T-helper 2 cell (primary cell): Measurements from ENCODE around the gene UBXN11.
A peak's percentile ranks its signal among the peaks of the same experiment; 100 is the strongest.

Experiments used
- DNase-seq, 5 experiments: peaks; one replicate each; pipeline versions ENCODE4 v3.0.0 to v3.0.0-alpha.2; 2012 to 2022

UBXN11 gene

DNA sequence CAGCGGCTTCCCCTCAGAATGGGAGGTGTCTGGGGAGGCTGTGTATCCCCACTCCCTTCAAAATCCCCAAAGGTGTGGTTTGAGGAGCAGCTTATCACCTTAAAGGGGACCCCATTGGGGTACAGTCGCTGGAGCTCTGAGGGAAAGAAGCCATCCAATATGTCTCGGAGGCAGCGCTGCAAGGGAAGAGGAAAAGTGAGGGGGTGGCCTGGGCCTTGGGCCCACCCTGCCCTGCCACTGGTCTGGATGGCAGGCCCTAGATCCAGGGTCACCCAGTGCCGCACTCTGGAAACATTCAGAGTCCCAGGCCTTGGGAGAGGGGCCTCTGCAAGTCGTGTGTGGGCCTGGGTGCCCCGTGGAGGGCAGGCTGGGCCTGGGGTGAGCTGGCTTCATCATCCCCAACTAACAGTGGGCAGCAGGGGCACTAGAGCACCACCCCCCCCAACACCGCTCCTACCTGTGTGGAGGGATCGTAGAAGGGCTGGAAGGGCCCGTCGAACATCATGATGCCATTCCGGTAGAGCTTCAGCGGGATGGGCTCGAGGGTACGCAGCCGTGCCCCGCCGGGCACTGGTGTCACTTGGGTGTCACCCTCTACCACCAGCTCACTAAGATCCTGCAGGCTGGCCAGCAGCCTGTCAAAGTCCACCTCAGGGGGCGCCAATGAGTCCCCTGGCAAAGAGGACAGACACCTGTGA, 20.9 kb downstream of the UBXN11 start:
- peak in 1 of 5 experiments; percentile 59 for DNase-seq

DNA sequence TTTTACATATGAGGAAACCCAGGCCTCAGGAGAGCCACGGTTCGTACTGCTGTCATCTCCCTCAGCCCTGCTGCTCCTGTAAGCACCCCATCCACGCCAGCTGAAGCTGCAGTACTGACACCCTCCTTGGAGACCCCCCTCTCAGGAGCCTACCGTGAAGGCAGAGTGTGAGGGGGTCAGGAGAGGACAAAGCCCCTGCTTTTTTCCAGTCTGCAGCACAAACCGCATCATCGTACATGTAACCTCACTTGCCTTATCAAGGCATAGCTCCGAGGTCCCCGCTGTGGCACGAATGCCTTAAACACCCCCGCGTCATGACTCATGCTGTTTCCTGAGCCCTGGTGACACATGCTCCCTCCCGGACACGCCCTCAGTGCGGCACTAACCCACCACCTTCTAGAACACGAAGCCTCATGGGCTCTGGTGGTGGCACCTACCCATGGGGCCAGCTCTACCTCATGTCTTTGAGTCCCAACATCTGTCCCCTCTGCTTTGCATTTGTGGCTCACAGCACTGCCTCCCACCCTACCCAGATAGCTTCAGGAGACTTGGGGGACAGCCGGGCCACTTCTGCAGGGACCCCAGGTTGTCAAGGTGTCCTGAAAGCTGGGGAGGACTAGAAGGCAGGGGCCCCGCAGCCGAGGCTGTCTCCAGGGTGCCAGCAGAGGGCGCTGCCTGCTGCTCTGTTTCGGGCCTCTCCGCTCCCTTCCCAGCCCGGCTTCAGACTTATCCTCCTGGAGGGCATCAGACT, 21.7 kb downstream of the UBXN11 start:
- DNase-seq, result peak; percentile 64 to 99 (median 91)

DNA sequence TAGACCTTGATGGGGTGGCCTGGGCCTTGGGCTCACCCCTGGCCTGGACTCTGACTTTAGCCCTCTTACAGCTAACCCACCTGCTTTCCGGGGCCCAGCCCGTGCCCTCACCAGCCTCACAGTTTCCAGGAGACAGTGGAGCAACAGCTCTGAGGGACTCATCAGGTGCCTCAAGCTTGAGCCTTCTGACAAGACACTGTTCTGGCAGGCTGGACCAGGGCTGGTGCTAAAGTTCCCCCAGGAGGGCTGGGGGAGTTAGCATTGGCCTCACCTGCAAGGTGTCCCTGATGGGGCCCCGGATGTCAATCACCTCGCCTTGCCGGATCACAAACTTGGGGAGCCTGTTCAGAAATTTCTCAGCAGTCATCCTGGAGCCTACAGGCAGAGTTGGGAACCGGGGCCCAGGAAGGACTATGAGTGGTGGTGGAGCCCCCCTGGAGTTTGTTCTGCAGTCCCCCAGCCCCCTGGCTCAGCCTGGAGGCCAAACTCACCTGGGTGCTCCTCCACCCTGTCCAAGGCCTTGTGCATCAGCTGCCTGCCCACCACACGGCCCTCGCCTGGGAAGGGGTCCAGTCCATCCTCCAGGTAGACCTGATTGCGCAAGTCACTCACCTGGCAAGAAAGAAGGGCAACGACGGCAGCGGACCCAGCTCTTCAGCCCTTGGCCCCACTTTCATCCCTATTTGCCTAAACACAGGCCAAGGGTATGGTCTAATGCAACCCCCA, 22.4 kb downstream of the UBXN11 start:
- DNase-seq, result no peak

DNA sequence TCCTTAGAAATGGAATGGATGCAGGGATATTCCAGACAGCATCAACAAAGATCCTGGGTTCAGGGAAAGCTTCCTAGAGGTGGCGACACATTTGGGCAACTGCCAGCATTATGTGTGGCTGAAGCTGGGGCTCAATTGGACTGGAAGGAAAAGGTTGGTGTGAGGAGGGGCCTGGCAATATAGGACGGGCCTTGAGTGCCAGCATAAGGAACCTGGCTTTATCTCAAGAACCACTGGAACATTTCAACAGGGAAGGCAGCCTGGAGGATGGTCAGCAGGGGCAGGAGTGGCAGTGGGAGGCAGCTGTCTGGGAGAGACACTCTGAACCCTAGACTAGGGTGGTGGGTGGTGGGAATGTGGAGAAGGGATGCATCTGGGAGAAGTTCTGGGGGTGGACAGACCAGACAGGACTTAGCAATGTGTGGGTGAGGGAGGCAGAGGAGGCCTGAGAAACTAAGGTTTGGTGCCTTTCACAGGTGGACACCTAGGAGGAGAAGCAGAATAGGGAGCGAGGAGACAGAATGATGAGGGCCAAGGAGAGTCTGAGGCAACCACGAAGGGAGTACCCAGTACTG, 23.1 kb downstream of the UBXN11 start:
- no peak for DNase-seq

DNA sequence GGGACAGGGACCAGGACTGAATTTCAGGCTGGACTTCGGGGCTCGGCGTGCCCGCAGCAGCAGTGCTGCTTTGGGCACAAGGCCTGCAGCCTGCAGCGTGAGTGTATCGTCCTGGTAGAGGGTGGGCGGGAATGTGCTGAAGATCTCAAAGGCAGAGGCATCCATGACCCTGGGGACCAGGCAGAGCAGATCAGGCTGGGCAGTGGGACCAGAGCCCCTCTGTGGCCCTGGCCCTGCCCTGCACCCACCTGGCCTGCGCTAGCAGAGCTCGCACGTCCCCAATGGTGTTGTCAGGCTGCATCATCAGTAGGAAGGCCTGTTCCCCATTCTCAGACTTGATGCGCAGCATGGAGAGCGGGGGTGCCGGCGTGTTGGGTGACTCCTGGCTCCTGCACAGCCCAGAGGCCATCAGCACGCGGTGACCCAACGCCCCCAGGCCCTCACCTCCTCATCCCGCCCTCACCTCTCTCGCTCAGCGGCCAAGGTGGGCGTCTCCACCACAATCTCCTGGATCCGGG, 24.0 kb downstream of the UBXN11 start:
- no peak for DNase-seq

DNA sequence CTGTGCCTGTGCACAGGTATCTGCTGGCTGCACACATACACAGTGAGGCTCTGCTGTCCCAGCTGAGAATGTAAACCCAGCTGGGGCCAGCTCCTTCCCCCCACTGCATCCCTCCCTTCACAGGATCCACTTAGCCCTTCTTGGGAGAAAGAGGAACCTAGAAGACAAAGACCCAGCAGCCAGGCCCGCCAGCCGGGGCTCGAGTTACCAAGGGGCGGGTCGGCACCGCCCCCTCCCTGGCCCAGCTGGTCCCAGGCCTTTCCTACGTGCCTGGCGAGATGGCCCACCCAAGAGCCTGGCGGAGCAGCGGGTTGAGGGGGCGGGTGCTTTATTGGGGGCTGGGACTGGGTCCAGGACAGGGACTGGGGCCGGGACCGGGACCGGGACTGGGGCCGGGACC, 24.5 kb downstream of the UBXN11 start:
- DNase-seq, result no peak

DNA sequence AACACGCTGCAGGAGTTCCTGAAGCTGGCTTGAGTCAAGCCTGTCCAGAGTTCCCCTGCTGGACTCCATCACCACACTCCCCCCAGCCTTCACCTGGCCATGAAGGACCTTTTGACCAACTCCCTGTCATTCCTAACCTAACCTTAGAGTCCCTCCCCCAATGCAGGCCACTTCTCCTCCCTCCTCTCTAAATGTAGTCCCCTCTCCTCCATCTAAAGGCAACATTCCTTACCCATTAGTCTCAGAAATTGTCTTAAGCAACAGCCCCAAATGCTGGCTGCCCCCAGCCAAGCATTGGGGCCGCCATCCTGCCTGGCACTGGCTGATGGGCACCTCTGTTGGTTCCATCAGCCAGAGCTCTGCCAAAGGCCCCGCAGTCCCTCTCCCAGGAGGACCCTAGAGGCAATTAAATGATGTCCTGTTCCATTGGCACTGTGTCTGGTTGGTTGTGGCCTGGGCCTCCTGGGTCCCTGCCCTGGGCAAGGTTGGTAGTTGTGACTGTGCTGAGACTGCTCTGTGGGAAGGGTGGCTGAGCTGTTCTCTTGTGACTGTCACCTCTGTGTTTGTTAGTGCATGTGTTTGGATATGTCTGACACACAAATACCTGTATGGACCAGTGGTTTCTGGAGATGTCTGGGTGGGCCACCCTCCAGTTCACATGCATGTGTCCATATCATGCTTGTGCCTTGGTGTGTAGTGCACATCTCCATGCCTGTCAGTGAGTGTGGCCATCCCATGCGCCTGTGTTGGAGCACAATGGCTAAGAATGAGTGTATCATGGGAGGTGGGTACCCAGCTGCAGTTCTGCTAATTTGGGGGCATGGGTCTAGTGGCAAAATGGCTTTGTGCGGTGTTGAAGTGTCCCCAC, 25.1 kb downstream of the UBXN11 start:
- DNase-seq, result no peak

DNA sequence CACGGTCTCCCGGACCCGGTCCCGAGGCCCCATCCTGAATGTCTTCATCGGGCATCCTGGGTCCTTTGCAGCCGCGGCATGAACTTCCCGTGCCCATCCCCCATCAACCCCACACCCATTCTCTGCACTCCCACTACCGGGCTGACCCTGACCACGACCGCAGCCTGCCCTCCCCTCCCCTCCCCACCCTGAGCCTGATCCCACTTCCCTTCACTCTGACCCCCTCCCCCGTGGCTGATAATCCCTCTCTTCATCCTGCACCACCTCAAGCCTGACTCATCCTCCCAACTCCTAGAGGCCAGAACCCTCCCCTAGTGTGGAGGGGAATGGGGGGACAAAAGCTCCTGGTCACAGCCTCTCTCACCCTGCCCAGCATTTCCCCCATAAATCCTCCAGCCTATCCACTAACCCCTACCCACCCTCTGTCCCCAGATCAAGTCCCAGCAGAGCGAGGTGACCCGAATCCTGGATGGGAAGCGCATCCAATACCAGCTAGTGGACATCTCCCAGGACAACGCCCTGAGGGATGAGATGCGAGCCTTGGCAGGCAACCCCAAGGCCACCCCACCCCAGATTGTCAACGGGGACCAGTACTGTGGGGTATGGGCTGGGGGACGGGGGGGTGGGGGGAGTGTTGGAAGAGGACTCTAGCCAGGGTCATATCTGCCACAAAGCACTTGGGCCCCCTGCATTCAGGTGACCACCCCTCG, 25.9 kb downstream of the UBXN11 start:
- DNase-seq, result peak in 1 of 5 experiments; percentile 54

DNA sequence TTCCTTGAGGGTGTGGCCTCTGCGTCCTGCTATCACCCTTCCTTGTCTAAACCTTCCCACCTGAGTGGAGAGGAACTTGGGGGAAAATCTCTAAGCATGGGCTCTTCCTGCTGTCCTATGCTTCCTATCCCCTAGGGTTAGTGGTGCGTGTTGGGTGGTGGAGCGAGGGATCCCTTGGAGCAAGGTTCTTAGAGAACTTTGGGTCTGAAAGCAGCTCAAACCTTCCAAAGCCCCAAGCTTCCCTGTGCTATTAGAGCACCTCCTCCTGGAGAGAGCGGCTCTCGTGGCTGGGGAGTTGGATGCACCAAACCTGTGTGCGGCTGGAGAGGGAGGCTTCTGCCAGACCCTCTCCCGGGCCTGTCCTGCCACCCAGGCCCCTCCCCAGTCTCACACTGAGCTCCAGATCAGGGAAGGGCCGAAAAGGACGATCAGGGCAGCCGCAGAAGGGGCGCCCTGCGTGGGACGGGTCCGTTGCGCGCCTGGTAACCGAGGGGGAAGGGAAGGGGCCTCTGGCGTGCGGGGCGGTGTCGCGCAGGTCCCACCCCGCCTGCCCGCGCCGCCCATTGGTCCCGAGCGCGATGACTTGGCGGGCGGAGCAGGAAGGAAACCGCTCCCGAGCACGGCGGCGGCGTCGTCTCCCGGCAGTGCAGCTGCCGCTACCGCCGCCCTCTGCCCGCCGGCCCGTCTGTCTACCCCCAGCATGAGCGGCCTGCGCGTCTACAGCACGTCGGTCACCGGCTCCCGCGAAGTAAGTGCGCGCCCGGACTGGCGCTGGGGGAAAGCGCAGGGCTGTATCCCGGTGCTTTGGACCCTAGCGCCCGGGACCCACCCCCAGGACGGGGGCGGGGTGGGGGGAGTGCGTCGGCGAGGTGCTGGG, 26.7 kb downstream of the UBXN11 start, which contains the start of gene SH3BGRL3:
SH3BGRL3 (plus strand) TSS at position 631 of the 877 bp plus-strand sequence; CDS start at position 701, 70 bp downstream.
- peak; percentile 69 to 92 (median 82) for DNase-seq

DNA sequence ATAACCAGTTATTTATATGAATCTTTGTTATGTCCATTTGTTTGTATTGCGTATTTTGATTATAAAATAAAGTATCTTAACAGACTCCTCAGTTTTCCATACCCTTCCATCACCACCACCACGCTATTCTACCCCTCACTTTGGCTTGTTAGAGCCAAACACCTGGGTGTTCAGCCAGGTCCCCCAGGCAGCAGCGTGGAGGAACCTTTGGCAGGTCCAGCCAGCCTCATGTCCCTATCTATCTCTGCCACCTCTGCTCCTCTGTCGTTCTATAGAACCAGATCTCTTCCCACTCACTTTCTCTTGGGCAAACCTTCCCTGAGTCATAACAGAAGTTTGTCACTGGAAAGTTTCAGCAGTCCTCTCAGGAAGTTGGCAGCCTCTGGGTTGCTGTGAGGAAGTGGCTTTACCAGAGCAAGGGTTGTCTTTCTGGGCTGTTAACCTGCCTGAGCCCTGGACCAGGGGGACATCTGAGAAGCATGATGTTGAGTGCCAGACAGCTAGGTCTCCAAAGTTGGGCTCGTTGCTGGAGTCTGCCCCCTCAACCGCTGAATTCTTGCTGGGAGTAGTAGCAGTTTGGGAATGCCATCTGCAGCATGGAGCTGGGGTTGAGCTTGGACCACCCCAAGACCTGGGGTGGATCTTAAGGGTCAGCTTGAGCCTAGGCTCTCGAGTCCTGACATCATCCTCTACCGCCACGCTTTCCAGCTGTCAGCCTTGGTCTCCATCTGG, 27.5 kb downstream of the UBXN11 start:
- peak in 1 of 5 experiments; percentile 53 for DNase-seq

DNA sequence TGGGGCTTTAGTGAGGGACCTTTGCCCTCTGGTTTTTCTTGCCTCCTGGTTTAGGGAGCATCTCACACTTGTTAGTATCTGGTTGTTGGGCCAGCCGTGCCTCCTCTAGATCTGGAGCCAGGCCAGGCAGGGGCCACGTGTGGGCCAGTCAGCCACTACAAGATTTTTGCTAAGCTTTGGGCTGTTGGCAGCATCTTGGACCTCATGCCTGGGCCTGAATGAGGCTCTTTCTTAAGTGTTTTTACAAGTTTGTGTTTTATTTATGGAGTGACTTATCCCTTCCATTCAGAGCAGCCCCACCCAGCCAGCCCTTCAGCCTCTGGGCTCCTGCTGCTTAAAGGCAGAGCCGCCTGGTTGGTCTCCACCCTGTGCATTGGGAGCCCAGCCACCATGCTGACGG, 28.1 kb downstream of the UBXN11 start:
- DNase-seq, result no peak

DNA sequence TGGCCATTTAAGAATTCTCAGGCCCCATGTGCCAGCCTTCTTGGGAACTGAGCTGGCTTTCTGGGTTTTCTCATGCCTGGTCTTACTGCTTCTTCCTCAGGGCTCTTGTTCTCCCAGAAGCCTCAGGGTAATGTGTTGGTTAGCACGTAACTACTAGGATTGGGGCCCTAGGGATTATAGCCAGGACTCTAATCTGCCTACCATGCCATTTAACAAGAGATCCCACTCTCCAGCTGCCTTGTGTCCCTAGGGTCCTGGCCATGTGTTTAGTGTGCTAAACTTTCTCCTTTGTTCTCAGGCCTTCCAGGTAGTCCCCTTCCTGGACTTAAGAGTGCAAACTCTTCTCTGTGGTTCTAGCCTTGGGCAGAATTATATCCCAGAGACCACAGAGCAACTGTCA, 28.7 kb downstream of the UBXN11 start:
- no peak for DNase-seq

DNA sequence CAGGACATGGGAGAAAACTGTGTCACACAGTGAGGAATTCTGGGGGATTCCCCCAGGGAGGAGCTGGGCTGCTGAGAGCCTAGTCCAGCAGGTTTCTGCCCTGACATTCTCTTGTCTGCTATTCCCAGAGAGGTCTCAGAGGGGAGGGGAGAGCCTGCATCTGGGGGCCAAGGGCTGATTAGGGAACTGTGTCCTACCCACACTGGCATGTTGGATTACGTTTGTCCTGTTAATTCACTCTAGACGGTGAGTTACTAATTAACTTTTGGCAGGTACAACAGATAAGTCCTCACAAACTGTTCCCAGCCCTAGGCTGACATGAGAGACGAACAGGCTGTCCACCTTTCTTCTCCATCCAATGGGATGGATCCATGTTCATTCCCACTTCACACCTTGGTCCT, 29.2 kb downstream of the UBXN11 start:
- no peak for DNase-seq

DNA sequence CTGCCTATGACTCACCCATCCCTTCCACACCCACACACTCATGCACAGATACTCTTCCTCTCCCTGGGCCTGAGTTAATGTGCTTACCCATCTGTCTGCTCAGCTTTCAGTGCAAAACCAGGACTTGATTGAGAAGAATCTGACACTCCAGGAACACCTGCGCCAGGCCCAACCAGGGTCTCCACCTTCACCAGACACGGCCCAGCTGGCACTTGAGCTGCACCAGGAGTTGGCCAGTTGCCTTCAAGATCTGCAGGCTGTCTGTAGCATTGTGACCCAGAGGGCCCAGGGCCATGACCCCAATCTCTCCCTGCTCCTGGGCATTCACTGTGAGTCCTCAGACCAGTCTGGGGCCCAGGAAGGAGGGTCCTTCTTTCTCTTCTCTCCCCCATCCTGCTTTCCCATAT, 30.0 kb downstream of the UBXN11 start:
- peak in 1 of 5 experiments; percentile 72 for DNase-seq

DNA sequence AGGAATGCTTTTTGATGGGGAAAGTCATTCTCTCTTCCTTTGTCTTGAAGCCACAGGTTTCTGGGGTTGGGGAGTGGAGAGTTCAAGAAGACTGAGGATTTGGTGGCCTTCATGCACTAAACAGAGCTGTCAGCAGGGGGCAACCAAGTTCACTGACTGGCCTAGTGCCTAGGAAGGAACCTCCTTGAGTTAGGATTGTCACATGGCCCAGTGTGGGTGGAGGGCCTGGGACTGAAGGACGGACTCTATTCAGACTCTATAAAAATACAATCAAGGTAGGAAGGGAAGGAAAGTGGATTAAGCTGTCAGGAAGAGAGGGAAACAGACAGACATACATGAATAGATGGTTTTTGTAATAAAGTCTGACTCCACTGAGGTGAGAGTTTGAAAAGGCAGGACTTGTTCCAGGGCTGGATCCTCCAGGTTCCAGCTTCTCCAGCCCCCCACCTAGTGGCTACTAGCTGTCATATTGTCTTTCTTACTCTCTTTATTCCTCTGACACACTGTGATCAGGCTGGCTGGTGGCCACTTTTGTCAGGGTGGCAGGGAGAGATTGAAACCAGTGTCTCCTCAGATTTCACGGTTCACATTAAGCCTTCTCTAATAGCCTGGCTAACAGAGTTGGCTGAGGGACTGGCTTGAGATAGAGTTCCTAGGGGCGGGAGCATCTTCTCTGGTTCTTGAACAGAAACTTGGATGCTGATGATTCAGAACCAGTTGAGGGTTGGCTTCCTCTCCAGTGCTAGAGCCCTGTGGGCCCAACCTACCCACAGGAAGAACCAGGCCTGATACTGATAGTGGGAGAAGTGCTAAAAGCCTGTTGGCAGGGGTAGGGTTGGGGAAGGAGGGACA, 30.6 kb downstream of the UBXN11 start:
- peak; percentile 43 to 77 (median 64) for DNase-seq

DNA sequence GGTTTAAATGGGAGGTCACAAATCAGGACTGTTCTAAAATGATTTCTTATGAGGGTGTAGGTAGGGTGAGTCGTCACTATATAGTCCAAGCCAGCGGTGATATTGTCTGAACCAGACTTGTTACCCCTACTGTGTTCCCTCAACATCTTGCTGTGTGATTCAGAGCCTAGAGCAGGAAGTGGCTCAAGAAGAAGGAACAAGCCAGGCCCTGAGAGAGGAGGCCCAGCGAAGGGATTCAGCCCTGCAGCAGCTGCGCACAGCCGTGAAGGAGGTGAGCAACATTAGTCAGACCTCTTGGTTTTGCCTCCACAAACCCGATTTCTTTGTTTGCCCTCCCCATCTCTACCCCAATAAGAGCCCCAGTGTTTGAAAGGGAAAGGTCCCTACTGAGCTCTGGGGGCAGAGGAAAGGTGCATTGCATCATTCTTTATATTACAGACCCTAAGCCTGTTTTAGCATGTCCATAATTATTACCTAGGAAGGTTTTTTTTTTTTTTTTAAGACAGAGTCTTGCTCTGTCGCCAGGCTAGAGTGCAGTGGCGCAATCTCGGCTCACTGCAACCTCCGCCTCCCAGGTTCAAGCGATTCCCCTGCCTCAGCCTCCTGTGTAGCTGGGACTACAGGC, 31.5 kb downstream of the UBXN11 start:
- DNase-seq, result no peak

DNA sequence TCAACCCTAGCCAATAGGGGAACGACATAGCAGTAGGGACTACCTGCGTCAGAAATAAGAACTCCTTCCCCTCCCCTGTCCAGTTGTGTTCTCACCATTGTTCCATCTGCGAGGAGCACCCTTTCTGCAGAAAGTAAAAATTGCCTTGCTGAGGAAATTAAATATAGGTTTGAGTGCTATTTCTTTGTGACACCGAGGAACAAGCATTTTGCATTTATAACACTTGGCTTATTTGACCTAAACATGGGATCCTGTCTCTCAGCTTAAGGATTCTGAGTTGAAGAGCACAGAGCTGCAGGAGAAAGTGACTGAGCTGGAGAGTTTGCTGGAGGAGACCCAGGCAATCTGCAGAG, 37.3 kb downstream of the UBXN11 start:
- no peak for DNase-seq
